DND-41 (cell line): Measurements from ENCODE around the gene MAST2.

ENCODE experiments used
- ATAC-seq: fragments of 200-7000 bp; cut with Tn5 transposase; 3 replicates; pipeline ENCODE4 v1.9.1; 2021; ENCODE audit warnings: low read depth; ENCODE audit not compliant: insufficient read depth
- DNase-seq: peaks from one replicate; pipeline ENCODE4 v3.0.0-alpha.2; 2020
- H2AFZ ChIP-seq: 2 replicates; pipeline ENCODE4 v1.6.0; 2012; ENCODE audit warnings: low read depth, low read length
- H3K27ac ChIP-seq: 2 replicates; pipeline ENCODE4 v1.5.1; 2012; ENCODE audit warnings: low read length, inconsistent platforms
- H3K27me3 ChIP-seq: fragments of 200-600 bp; sonication (generic); 2 replicates; pipeline ENCODE4 v1.6.0; 2012; ENCODE audit warnings: low read length, mild to moderate bottlenecking, inconsistent platforms; ENCODE audit not compliant: insufficient read depth, poor library complexity
- H3K36me3 ChIP-seq: 2 replicates; pipeline ENCODE4 v1.5.1; 2012; ENCODE audit warnings: low read length, inconsistent platforms; ENCODE audit not compliant: insufficient read depth
- H3K4me1 ChIP-seq: 2 replicates; pipeline ENCODE4 v1.5.1; 2012; ENCODE audit warnings: mild to moderate bottlenecking, low read length; ENCODE audit not compliant: insufficient read depth
- H3K4me2 ChIP-seq: 2 replicates; pipeline ENCODE4 v1.6.0; 2012; ENCODE audit warnings: mild to moderate bottlenecking, moderate library complexity, low read length, inconsistent platforms; ENCODE audit not compliant: insufficient read depth
- H3K4me3 ChIP-seq, 2 experiments: fragments of 200-600 bp in 1 of 2; shearing (Covaris generic) in 1 of 2; 2 replicates each; pipeline ENCODE4 v1.5.1; 2012 to 2016; ENCODE audit warnings: inconsistent platforms in 2 of 2, low read length in 2 of 2, mild to moderate bottlenecking in 2 of 2, low read depth in 1 of 2, moderate library complexity in 1 of 2
- H3K79me2 ChIP-seq: 2 replicates; pipeline ENCODE4 v1.6.0; 2012; ENCODE audit warnings: low read length, inconsistent platforms; ENCODE audit not compliant: insufficient read depth
- H3K9ac ChIP-seq: 2 replicates; pipeline ENCODE4 v1.6.0; 2012; ENCODE audit warnings: low read depth, mild to moderate bottlenecking, inconsistent platforms, low read length, moderate library complexity
- H3K9me3 ChIP-seq: 2 replicates; pipeline ENCODE4 v1.5.1; 2012; ENCODE audit warnings: low read length, moderate library complexity, mild to moderate bottlenecking, inconsistent platforms; ENCODE audit not compliant: insufficient read depth, severe bottlenecking
- H4K20me1 ChIP-seq: 2 replicates; pipeline ENCODE4 v1.6.0; 2012; ENCODE audit warnings: low read length; ENCODE audit not compliant: insufficient read depth
- EZH2 ChIP-seq: IDR thresholded peaks from 3 replicates; pipeline ENCODE4 v1.6.1; 2012; ENCODE audit warnings: borderline replicate concordance, low read depth, mild to moderate bottlenecking, moderate library complexity, low read length, inconsistent platforms; ENCODE audit not compliant: severe bottlenecking
- TF ChIP-seq, protein P1 (sequence below): IDR thresholded peaks from 2 replicates; pipeline ENCODE4 v1.5.1; 2012; ENCODE audit warnings: borderline replicate concordance, low read length, moderate library complexity, mild to moderate bottlenecking; ENCODE audit not compliant: poor library complexity, severe bottlenecking; ENCODE audit errors: extremely low read depth

MAST2 gene

DNA sequence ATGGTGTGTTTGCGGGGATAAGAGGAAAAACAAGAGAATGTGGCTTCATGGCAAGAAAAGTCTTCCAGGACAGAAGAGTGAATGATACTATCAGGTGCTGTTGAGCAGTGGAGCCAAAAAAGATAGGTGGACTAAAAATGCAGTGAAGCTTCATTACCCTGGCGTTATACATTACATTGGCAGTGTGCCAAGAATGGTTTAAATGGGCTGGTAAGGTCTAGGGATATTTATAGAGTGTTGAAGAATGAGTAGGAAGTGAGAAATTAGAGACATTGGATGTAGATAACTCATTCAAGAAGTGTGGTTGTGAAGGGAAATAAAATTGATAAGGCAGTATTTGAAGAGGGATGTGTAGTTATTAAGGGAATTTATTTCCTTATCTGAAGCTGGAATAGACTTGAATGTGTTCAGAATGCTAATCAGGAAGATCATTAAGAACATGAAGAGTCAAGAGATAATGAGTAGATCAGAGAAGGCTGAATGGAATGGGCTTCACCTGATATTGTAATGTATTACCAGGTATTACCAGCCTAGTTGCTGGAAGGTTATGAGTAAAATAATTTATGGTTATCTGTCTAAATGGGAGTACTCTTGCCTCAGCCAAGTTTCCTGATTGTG, 72.7 kb downstream of the MAST2 start:
- DNase-seq = no peak

DNA sequence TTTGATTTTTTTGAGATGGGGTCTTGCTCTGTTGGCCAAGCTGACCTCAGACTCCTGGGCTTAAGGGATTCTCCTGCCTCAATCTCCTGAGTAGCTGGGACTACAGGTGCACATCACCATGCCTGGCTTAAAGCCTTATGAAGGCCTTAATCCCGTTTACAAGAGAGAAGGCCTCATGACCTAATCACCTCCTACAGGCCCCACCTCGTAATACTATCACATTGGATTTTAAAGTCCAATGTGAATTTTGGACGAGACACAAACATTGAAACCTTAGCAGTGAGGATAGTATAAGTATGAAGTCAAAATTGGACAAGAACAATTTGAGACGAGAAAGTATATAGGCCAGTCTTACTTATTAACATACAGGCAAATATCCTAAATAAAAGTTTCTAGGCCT, 73.9 kb downstream of the MAST2 start:
- Histone ChIP-seq H3K4me2 (no peak overlapping the region), H3K9me3 (no peaks in the 10 kb centered on the region), H2AFZ (no peak overlapping the region), H3K79me2 (peaks cover 10% of the 10 kb centered on the region), H3K9ac (no peak overlapping the region), H3K36me3 (no peaks in the 10 kb centered on the region), H4K20me1 (0 out of 2 replicates have a peak, but pooled peaks cover 3% of the 10 kb centered on the region), H3K4me1 (no peaks in the 10 kb centered on the region), H3K27ac (no peak overlapping the region), H3K4me3 (no peak overlapping the region), H3K27me3 (no peaks in the 10 kb centered on the region)
- ATAC-seq (no peak), DNase-seq (no peak)
- TF ChIP-seq, protein P1, sequence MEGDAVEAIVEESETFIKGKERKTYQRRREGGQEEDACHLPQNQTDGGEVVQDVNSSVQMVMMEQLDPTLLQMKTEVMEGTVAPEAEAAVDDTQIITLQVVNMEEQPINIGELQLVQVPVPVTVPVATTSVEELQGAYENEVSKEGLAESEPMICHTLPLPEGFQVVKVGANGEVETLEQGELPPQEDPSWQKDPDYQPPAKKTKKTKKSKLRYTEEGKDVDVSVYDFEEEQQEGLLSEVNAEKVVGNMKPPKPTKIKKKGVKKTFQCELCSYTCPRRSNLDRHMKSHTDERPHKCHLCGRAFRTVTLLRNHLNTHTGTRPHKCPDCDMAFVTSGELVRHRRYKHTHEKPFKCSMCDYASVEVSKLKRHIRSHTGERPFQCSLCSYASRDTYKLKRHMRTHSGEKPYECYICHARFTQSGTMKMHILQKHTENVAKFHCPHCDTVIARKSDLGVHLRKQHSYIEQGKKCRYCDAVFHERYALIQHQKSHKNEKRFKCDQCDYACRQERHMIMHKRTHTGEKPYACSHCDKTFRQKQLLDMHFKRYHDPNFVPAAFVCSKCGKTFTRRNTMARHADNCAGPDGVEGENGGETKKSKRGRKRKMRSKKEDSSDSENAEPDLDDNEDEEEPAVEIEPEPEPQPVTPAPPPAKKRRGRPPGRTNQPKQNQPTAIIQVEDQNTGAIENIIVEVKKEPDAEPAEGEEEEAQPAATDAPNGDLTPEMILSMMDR = no peak
- TF ChIP-seq EZH2 = no peak

More for the DNA sequence above, 72.7 kb downstream of the MAST2 start:
- Histone ChIP-seq H3K27me3 (no peaks in the 10 kb centered on the region), H3K27ac (no peak overlapping the region), H3K79me2 (peaks cover 19% of the 10 kb centered on the region), H3K9ac (no peak overlapping the region), H2AFZ (no peak overlapping the region), H3K4me1 (no peaks in the 10 kb centered on the region), H3K4me2 (no peak overlapping the region), H4K20me1 (0 out of 2 replicates have a peak, but pooled peaks cover 3% of the 10 kb centered on the region), H3K36me3 (no peaks in the 10 kb centered on the region), H3K9me3 (no peaks in the 10 kb centered on the region), H3K4me3 (no peak overlapping the region)
- ATAC-seq = no peak
- TF ChIP-seq, protein P1 = no peak
- TF ChIP-seq EZH2 = no peak

DNA sequence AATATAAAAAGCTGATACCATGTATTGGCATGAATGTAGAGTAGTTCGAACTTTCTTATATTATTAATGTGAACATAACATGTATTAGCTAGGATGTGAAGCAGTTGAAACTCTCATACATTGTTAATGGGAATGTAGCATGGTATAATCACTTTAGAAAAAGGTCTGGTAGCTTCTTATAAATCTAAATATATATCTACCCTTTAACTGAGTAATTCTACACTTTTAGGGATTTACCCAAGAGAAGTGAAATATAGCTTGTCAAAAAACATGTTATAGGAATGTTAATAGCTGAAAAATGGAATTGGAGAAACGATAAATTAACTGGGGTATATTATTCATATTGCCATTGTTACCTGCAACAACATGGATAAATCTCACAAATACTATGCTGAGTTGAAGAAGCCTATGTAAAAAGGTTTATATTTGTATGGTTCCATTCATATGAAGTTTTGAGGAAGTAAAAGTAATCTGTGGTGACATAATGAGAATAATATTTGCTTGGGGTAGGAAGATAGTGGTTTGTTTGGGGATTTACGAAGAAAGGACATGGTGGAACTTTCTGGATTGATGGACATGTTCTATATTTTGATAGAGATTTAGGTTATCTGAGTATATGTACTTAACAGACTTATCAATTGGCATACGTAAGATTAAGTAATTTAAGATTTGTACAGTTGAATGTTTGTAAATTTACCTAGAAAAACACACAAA, 76.6 kb downstream of the MAST2 start:
- Histone ChIP-seq H3K9me3 (no peaks in the 10 kb centered on the region), H3K27me3 (no peaks in the 10 kb centered on the region), H3K27ac (no peak overlapping the region), H3K4me1 (no peaks in the 10 kb centered on the region), H3K9ac (no peak overlapping the region), H3K4me3 (no peak overlapping the region), H2AFZ (no peak overlapping the region), H3K36me3 (no peaks in the 10 kb centered on the region), H3K79me2 (peaks cover 5% of the 10 kb centered on the region; the same call in 1 of the 2 replicates), H3K4me2 (no peak overlapping the region), H4K20me1 (0 out of 2 replicates have a peak, but pooled peaks cover 3% of the 10 kb centered on the region)
- DNase-seq (no peak), ATAC-seq (no peak)
- TF ChIP-seq, protein P1 = no peak
- no peak for TF ChIP-seq EZH2
